ENCODE data around the gene FBLN1.
A peak's percentile ranks its signal among the peaks of the same experiment; 100 is the strongest.

FBLN1 gene

GRCh38 chr22:45554040-45554406, 51.3 kb downstream of the FBLN1 start:
- Histone ChIP-seq H3K9me3 (ENCODE audit: control insufficient read depth, insufficient read depth, low read depth, low read length) (no peaks in the 10 kb centered on the region), H3K27ac (ENCODE audit: extremely low read depth, low read depth, low read length) (no peak overlapping the region), H3K4me3 (ENCODE audit: low read depth, low read length) (no peak overlapping the region), H3K4me1 (ENCODE audit: control insufficient read depth, insufficient read depth, low read length) (no peaks in the 10 kb centered on the region), H3K36me3 (ENCODE audit: control insufficient read depth in 2 of 2, insufficient read depth in 1 of 2, low read length in 2 of 2) (peaks cover 0 to 81% of the 10 kb centered on the region in 2 experiments; a peak in 1 of 3 replicates)
- 0 out of 2 replicates have a peak, but pooled peaks have one; percentile 3 for TF ChIP-seq ZBTB10 (tag by site-specific recombination; IDR thresholded peaks at IDR 0.05)
- 0 out of 2 replicates have a peak, but pooled peaks have one; percentile 18 for TF ChIP-seq TRIM28 (IDR thresholded peaks at IDR 0.05; ENCODE audit: borderline replicate concordance, low read length)
- peak; percentile 5 for TF ChIP-seq ZBTB26 (tag by site-specific recombination; optimal IDR thresholded peaks at IDR 0.05)
- TF ChIP-seq KLF17 (tag by site-specific recombination; IDR thresholded peaks at IDR 0.05), result no peak
- ChIA-PET POLR2A (no interaction called here), CTCF (interaction anchor here (0.6 to 3.9 kb wide), 42 partner anchors 9 to 928 kb away, joined by 3 to 63 read pairs (median 4); no protein-coding TSS in a partner anchor)

- CTCF ChIA-PET, result interaction anchor here (1.4 to 3.9 kb wide), 5 partner anchors 10 to 284 kb away, joined by 8 to 63 read pairs (median 21); no protein-coding TSS in a partner anchor
- no peak overlapping the region for H3K27ac ChIP-seq (ENCODE audit: extremely low read depth, low read depth, low read length)
- no peaks in the 10 kb centered on the region for H3K9me3 ChIP-seq (ENCODE audit: control insufficient read depth, insufficient read depth, low read depth, low read length)
- TF ChIP-seq ZNF777 (tag by site-specific recombination; IDR thresholded peaks at IDR 0.05; ENCODE audit: borderline replicate concordance) (no peak), ZNF626 (tag by site-specific recombination; IDR thresholded peaks at IDR 0.05) (no peak), ZNF394 (tag by site-specific recombination; IDR thresholded peaks at IDR 0.05; ENCODE audit: borderline replicate concordance) (no peak), OVOL3 (tag by site-specific recombination; IDR thresholded peaks at IDR 0.05) (no peak), ZNF629 (tag by site-specific recombination; IDR thresholded peaks at IDR 0.05) (no peak), FEZF1 (tag by site-specific recombination; IDR thresholded peaks at IDR 0.05) (no peak), KLF9 (tag by site-specific recombination; IDR thresholded peaks at IDR 0.05; ENCODE audit: low read depth) (no peak), ZBTB21 (tag by site-specific recombination; IDR thresholded peaks at IDR 0.05) (no peak), ZBTB11 (tag by site-specific recombination; conservative IDR thresholded peaks at IDR 0.05; ENCODE audit: low read depth) (no peak), SCRT2 (tag by site-specific recombination; IDR thresholded peaks at IDR 0.05) (no peak), ZNF580 (tag by site-specific recombination; IDR thresholded peaks at IDR 0.05) (no peak), KLF7 (tag by site-specific recombination; IDR thresholded peaks at IDR 0.05; ENCODE audit: borderline replicate concordance) (no peak), REST (tag by site-specific recombination; IDR thresholded peaks at IDR 0.05) (no peak), RBAK (tag by site-specific recombination; IDR thresholded peaks at IDR 0.05) (no peak), MEIS1 (CRISPR knock-in tag; IDR thresholded peaks at IDR 0.05; ENCODE audit: borderline replicate concordance) (no peak), ZNF19 (tag by site-specific recombination; IDR thresholded peaks at IDR 0.05; ENCODE audit: low read depth) (no peak), ZSCAN30 (tag by site-specific recombination; IDR thresholded peaks at IDR 0.05) (no peak), ZNF16 (tag by site-specific recombination; IDR thresholded peaks at IDR 0.05; ENCODE audit: low read depth) (no peak), REPIN1 (tag by site-specific recombination; IDR thresholded peaks at IDR 0.05; ENCODE audit: low read depth) (no peak)
- H3K36me3 ChIP-seq (ENCODE audit: control insufficient read depth in 2 of 2, insufficient read depth in 1 of 2, low read length in 2 of 2), result peaks cover 0 to 75% of the 10 kb centered on the region in 2 experiments; a peak in 1 of 3 replicates
- no peaks in the 10 kb centered on the region for H3K4me1 ChIP-seq (ENCODE audit: control insufficient read depth, insufficient read depth, low read length)
- no peak overlapping the region for H3K4me3 ChIP-seq (ENCODE audit: low read depth, low read length)
- POLR2A ChIA-PET, result no interaction called here
Observed at GRCh38 chr22:45554861-45555260, 52.2 kb downstream of the FBLN1 start.

All from HEK293 (cell line).